GM20000 (cell line): ENCODE measurements around the gene MYO3B.
"Not testable (repeated sequence)": the region's sequence is repeated elsewhere in the genome, so short reads cannot be mapped to it uniquely, and the experiment has no call there.

Experiments
- DNase-seq: peaks from one replicate; pipeline ENCODE4 v3.0.0; 2012; ENCODE audit warnings: low spot score
- CTCF ChIP-seq: IDR thresholded peaks from 2 replicates; pipeline ENCODE4 v1.5.1; 2012; ENCODE audit warnings: mild to moderate bottlenecking, control low read depth; ENCODE audit errors: extremely low read depth, missing control alignments

Gene MYO3B

GRCh38 chr2:170267071-170267470 lies 89.1 kb downstream of the MYO3B start:
- no peak for TF ChIP-seq CTCF
- no peak for DNase-seq

- no peak for TF ChIP-seq CTCF
- DNase-seq = no peak
These were observed 92.4 kb downstream of the MYO3B start for GRCh38 chr2:170270278-170270864.

DNA sequence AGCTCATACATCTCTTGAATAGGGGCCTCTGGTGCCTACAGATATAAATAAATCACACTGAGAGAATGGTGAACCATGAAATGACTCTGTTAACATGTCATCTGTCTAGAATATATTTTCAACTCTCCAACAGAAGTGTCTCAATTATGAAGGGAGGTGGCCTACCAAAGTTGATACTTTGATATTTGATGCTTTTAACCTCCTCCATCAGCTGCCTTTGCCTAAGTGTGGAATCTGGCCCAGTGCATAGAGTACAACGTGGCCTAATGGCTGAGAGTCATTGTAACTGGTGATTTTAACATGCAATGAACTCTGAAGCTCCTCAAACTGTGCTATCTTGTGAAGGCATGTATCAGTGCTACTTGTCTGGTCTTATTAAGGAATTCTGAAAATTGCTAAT lies 93.4 kb downstream of the MYO3B start:
- no peak for TF ChIP-seq CTCF
- no peak for DNase-seq

GRCh38 chr2:170276056-170276455 lies 98.1 kb downstream of the MYO3B start:
- DNase-seq = no peak
- no peak for TF ChIP-seq CTCF

DNA sequence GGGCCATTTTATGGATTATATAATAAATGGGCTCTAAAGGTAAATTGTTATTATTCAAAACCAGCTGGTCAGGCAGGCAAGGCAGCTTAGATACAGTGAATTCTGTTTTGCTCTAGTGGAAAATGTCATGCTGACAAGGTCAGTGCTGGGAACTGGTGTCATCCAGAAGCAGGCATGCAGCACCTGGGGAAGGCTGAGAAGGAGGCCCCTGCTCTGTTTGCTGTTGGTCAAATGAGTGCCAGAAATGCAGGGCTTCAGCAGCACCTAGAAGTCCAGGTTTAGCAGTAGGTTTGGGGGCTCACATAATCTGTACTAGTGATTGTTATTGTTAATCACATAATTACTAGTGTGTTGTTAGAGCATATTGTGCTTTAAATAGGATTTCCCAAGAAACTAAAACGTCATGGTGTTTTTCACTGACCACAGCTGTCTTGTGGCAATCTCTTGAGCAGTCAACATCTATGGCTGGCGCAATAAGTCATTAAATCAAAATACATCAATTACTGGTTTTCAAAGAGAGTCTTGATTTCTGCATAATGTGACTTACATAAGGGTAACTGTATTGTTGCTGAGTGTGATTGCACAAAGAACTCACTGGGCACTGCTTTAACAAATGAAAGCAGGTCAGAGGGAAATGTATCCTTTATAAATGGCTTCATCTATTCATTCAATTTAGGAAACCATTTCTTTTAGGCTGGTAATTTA lies 99.1 kb downstream of the MYO3B start:
- TF ChIP-seq CTCF = no peak
- no peak for DNase-seq

DNA sequence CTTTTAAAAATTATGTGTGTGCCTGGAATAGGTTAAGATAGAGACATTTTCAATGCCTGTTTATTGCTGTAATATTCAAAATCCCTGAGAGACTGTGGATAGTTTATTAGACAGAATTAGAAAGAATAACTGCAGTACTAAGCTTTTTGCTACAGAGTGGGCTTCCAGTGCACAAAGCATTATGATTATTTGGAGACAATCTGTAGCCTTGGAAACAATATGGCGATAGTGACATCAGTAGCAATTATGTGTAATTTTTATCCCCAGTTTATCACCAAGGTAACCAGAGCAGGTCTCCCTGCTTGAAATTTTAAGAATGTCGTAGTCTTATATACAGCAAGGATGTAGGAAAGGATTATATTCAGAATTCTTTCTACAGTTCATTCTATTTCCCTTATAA lies 100.0 kb downstream of the MYO3B start:
- TF ChIP-seq CTCF = no peak
- no peak for DNase-seq

GRCh38 chr2:170279615-170280014 lies 101.7 kb downstream of the MYO3B start:
- DNase-seq = not testable (repeated sequence)

DNA sequence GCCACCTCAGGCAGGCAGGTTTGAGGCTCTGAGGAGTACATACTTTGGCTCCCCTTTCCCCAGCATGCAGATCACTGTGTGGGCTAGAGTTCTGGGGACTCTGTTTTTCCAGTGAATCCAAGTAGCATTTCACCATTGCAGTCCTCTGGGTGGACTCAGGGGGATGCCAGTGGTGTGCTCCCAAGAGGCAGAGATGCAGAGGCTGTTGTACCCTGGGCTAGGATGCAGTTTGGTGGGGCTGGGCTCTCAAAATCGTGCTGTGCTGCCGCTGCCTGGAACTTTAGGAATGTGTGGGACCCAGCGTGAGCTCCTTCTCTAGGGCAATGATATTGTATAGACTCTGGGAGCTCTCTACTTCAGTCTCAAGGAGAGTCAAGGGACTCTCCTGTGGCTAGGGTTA lies 104.9 kb downstream of the MYO3B start:
- TF ChIP-seq CTCF = no peak
- DNase-seq = no peak
